Measurements from ENCODE around the gene TMEM38B. TPM values are rescaled to one million over a fixed set of nuclear protein-coding genes. Genes with fewer than 3 reads are reported as not detected.

Gene TMEM38B
- total RNA-seq, 1 experiment from 2014 or later = 30.6 TPM

- ATAC-seq = no peak
- TF ChIP-seq CTCF (IDR thresholded peaks at IDR 0.05) = no peak
- TF ChIP-seq REST (IDR thresholded peaks at IDR 0.05; ENCODE audit: insufficient read depth in 1 of 2, low read depth in 2 of 2, low read length in 1 of 2) = no peak
- TF ChIP-seq SIN3A (IDR thresholded peaks at IDR 0.05; ENCODE audit: borderline replicate concordance, insufficient read depth, low read depth, low read length) = no peak
- TF ChIP-seq TCF7L2 (IDR thresholded peaks at IDR 0.05; ENCODE audit: low read depth, low read length) = no peak
- TF ChIP-seq POLR2AphosphoS5 (IDR thresholded peaks at IDR 0.05; ENCODE audit: low read depth, low read length) = no peak
- ChIA-PET CTCF (no interaction called here), POLR2A (no interaction called here)
- no peaks in the 10 kb centered on the region for H3K9me3 ChIP-seq (ENCODE audit: control insufficient read depth, insufficient read depth, low read depth, low read length)
- intact Hi-C loops (cut with micrococcal nuclease; ENCODE audit: unreplicated experiment) (no loop called here), in situ Hi-C loops (cut with HindIII; ENCODE audit: low pct_unique_long_range_greater_than_20kb, low sequenced_read_pairs) (no loop called here)
- no TSS peak for BruUV-seq (replicated peaks)
- DNase-seq (ENCODE audit: low read depth, low spot score) = no peak
- H3K27ac ChIP-seq (ENCODE audit: low read length) = no peak overlapping the region
- H3K27me3 ChIP-seq (ENCODE audit: control insufficient read depth, insufficient read depth, low read length) = no peaks in the 10 kb centered on the region
- no peaks in the 10 kb centered on the region for H3K36me3 ChIP-seq (ENCODE audit: control insufficient read depth, insufficient read depth, low read length)
- H3K4me1 ChIP-seq (ENCODE audit: control insufficient read depth, insufficient read depth, low read length) = no peaks in the 10 kb centered on the region
- H3K4me3 ChIP-seq (ENCODE audit: low read depth in 2 of 2, low read length in 2 of 2) = no peak overlapping the region
These were observed 12.6 kb upstream of the TMEM38B start for GRCh38 chr9:105681724-105682123.

GRCh38 chr9:105683688-105684275, 10.6 kb upstream of the TMEM38B start:
- H3K4me1 ChIP-seq (ENCODE audit: control insufficient read depth, insufficient read depth, low read length) = no peaks in the 10 kb centered on the region
- no TSS peak for BruUV-seq (replicated peaks)
- DNase-seq (ENCODE audit: low read depth, low spot score) (no peak), ATAC-seq (no peak)
- no peak overlapping the region for H3K4me3 ChIP-seq (ENCODE audit: low read depth in 2 of 2, low read length in 2 of 2)
- CTCF ChIA-PET = no interaction called here
- H3K36me3 ChIP-seq (ENCODE audit: control insufficient read depth, insufficient read depth, low read length) = no peaks in the 10 kb centered on the region
- no peaks in the 10 kb centered on the region for H3K27me3 ChIP-seq (ENCODE audit: control insufficient read depth, insufficient read depth, low read length)
- TF ChIP-seq REST (IDR thresholded peaks at IDR 0.05; ENCODE audit: insufficient read depth in 1 of 2, low read depth in 2 of 2, low read length in 1 of 2) (no peak), TCF7L2 (IDR thresholded peaks at IDR 0.05; ENCODE audit: low read depth, low read length) (no peak), POLR2AphosphoS5 (IDR thresholded peaks at IDR 0.05; ENCODE audit: low read depth, low read length) (no peak), CTCF (IDR thresholded peaks at IDR 0.05) (no peak), SIN3A (IDR thresholded peaks at IDR 0.05; ENCODE audit: borderline replicate concordance, insufficient read depth, low read depth, low read length) (no peak)
- POLR2A ChIA-PET = no interaction called here
- no peaks in the 10 kb centered on the region for H3K9me3 ChIP-seq (ENCODE audit: control insufficient read depth, insufficient read depth, low read depth, low read length)
- in situ Hi-C loops (cut with HindIII; ENCODE audit: low pct_unique_long_range_greater_than_20kb, low sequenced_read_pairs) (no loop called here), intact Hi-C loops (cut with micrococcal nuclease; ENCODE audit: unreplicated experiment) (no loop called here)
- no peak overlapping the region for H3K27ac ChIP-seq (ENCODE audit: low read length)

All from Panc1 (cell line).